NB4 (cell line): ENCODE data around the gene SLC23A1.

ENCODE experiments used
- CTCF ChIP-seq: IDR thresholded peaks from one replicate; pipeline ENCODE4 v1.5.1; 2012; ENCODE audit warnings: low read depth, low read length
- MAX ChIP-seq: IDR thresholded peaks from 2 replicates; pipeline ENCODE4 v1.6.1; 2011; ENCODE audit warnings: low read depth, low read length
- MYC ChIP-seq: IDR thresholded peaks from 2 replicates; pipeline ENCODE4 v1.6.1; 2011; ENCODE audit warnings: low read depth, low read length
- POLR2A ChIP-seq: IDR thresholded peaks from 2 replicates; pipeline ENCODE4 v1.6.1; 2011; ENCODE audit warnings: mild to moderate bottlenecking; ENCODE audit not compliant: insufficient read length; ENCODE audit errors: extremely low read depth

- TF ChIP-seq CTCF (no peak), POLR2A (no peak), MYC (no peak), MAX (no peak)
Observed at GRCh38 chr5:139431706-139432105, 48.6 kb upstream of the SLC23A1 start.
